HepG2 (cell line): Measurements from ENCODE around the gene S100P. TPM values are rescaled to one million over a fixed set of nuclear protein-coding genes. Genes with fewer than 3 reads are reported as not detected.
A peak's percentile ranks its signal among the peaks of the same experiment; 100 is the strongest.

Experiments
- ADNP ChIP-seq: sonication (generic); formaldehyde crosslinking; IDR thresholded peaks from 2 replicates; pipeline ENCODE4 v1.4.0; 2020; ENCODE audit warnings: missing genetic modification reagents
- EED ChIP-seq: sonication (generic); formaldehyde crosslinking; IDR thresholded peaks from 2 replicates; pipeline ENCODE4 v1.5.0; 2020; ENCODE audit warnings: mild to moderate bottlenecking, missing genetic modification reagents
- ETV5 ChIP-seq: IDR thresholded peaks from 2 replicates; pipeline ENCODE4 v1.6.1; 2018; ENCODE audit warnings: missing biosample characterization, missing genetic modification reagents, inconsistent platforms, borderline replicate concordance
- GPBP1L1 ChIP-seq: sonication (generic); formaldehyde crosslinking; IDR thresholded peaks from 2 replicates; pipeline ENCODE4 v1.5.0; 2020; ENCODE audit warnings: mild to moderate bottlenecking, missing genetic modification reagents
- IKZF4 ChIP-seq: sonication (generic); formaldehyde crosslinking; IDR thresholded peaks from 2 replicates; pipeline ENCODE4 v1.5.1; 2020; ENCODE audit warnings: borderline replicate concordance, mild to moderate bottlenecking, low read depth, missing genetic modification reagents; ENCODE audit errors: not compliant biosample characterization
- KLF12 ChIP-seq: sonication (generic); formaldehyde crosslinking; IDR thresholded peaks from 2 replicates; pipeline ENCODE4 v1.4.0; 2020; ENCODE audit warnings: missing genetic modification reagents, borderline replicate concordance
- LCORL ChIP-seq, 2 experiments: fragments of 450-650 bp in 1 of 2; sonication (generic) in 1 of 2; formaldehyde crosslinking in 1 of 2; IDR thresholded peaks; 2 replicates each; pipeline versions ENCODE4 v1.5.0 to v1.6.1; 2017 to 2020; ENCODE audit warnings: antibody characterized with exemption in 1 of 2, missing genetic modification reagents in 1 of 2
- MTA3 ChIP-seq: sonication (generic); formaldehyde crosslinking; IDR thresholded peaks from 2 replicates; pipeline ENCODE4 v1.4.0; 2020; ENCODE audit warnings: missing genetic modification reagents
- MXD4 ChIP-seq: IDR thresholded peaks from 2 replicates; pipeline ENCODE4 v1.6.1; 2016; ENCODE audit warnings: mild to moderate bottlenecking, missing biosample characterization, missing genetic modification reagents
- POLR2G ChIP-seq: fragments of 200-400 bp; formaldehyde crosslinking; IDR thresholded peaks from 2 replicates; pipeline ENCODE4 v1.6.1; 2018; ENCODE audit warnings: mild to moderate bottlenecking, low read depth, low read length, moderate library complexity
- RCOR2 ChIP-seq: IDR thresholded peaks from 2 replicates; pipeline ENCODE4 v1.6.1; 2016; ENCODE audit warnings: missing biosample characterization, missing genetic modification reagents
- SALL2 ChIP-seq: sonication (generic); formaldehyde crosslinking; IDR thresholded peaks from 2 replicates; pipeline ENCODE4 v1.8.1; 2023; ENCODE audit warnings: mild to moderate bottlenecking, missing genetic modification reagents, inconsistent platforms
- SNAPC4 ChIP-seq: sonication (generic); formaldehyde crosslinking; IDR thresholded peaks from 2 replicates; pipeline ENCODE4 v1.4.0; 2020; ENCODE audit warnings: mild to moderate bottlenecking, missing genetic modification reagents
- ZBTB7B ChIP-seq: sonication (generic); formaldehyde crosslinking; IDR thresholded peaks from 2 replicates; pipeline ENCODE4 v1.4.0; 2020; ENCODE audit warnings: missing genetic modification reagents
- ZNF331 ChIP-seq: sonication (generic); formaldehyde crosslinking; IDR thresholded peaks from 2 replicates; pipeline ENCODE4 v1.4.0; 2020; ENCODE audit warnings: missing genetic modification reagents
- ZNF350 ChIP-seq: sonication (generic); formaldehyde crosslinking; IDR thresholded peaks from 2 replicates; pipeline ENCODE4 v1.4.0; 2020; ENCODE audit warnings: mild to moderate bottlenecking, low read depth, missing genetic modification reagents, borderline replicate concordance
- ZNF451 ChIP-seq: sonication (generic); formaldehyde crosslinking; IDR thresholded peaks from 2 replicates; pipeline ENCODE4 v1.5.0; 2020; ENCODE audit warnings: mild to moderate bottlenecking, missing genetic modification reagents
- ZNF513 ChIP-seq: sonication (generic); formaldehyde crosslinking; conservative IDR thresholded peaks from 2 replicates; pipeline ENCODE4 v1.5.0; 2020; ENCODE audit warnings: missing genetic modification reagents
- ZSCAN12 ChIP-seq: sonication (generic); formaldehyde crosslinking; IDR thresholded peaks from 2 replicates; pipeline ENCODE4 v1.9.0; 2021; ENCODE audit warnings: mild to moderate bottlenecking, missing genetic modification reagents
- polyA plus RNA-seq, 8 experiments: library from polyadenylated mRNA; depleted of rRNA in 3 of 8; stranded (reverse) in 7 of 8; unstranded in 1 of 8; fragments of >200 nt; fragmentation: Illumina TruSeq in 4 of 8; extraction: Trizol in 4 of 8; gene quantifications; 2 replicates each; pipeline versions ENCODE4 v1.2.1 to v1.2.3, GENCODE V29; 2011 to 2016; ENCODE audit warnings: low read depth in 4 of 8, missing spikeins in 1 of 8, mixed read lengths in 1 of 8; ENCODE audit not compliant: insufficient read depth in 1 of 8
- total RNA-seq, 5 experiments: library from RNA; depleted of rRNA; stranded (reverse); fragments of >200 nt; fragmentation: Illumina TruSeq; extraction: Trizol; gene quantifications; 2 replicates each; pipeline ENCODE4 v1.2.3, GENCODE V29; 2016; ENCODE audit warnings: low read depth in 1 of 5
- TF ChIP-seq, protein P1 (sequence below): sonication (generic); formaldehyde crosslinking; IDR thresholded peaks from 2 replicates; pipeline ENCODE4 v1.4.0; 2020; ENCODE audit warnings: mild to moderate bottlenecking, missing genetic modification reagents

S100P gene
- total and polyA plus RNA-seq, 2 of the 13 experiments (the other 11 are each of a cell fraction or from before 2014, with no cell fraction given), result 278 to 1,649 TPM

DNA sequence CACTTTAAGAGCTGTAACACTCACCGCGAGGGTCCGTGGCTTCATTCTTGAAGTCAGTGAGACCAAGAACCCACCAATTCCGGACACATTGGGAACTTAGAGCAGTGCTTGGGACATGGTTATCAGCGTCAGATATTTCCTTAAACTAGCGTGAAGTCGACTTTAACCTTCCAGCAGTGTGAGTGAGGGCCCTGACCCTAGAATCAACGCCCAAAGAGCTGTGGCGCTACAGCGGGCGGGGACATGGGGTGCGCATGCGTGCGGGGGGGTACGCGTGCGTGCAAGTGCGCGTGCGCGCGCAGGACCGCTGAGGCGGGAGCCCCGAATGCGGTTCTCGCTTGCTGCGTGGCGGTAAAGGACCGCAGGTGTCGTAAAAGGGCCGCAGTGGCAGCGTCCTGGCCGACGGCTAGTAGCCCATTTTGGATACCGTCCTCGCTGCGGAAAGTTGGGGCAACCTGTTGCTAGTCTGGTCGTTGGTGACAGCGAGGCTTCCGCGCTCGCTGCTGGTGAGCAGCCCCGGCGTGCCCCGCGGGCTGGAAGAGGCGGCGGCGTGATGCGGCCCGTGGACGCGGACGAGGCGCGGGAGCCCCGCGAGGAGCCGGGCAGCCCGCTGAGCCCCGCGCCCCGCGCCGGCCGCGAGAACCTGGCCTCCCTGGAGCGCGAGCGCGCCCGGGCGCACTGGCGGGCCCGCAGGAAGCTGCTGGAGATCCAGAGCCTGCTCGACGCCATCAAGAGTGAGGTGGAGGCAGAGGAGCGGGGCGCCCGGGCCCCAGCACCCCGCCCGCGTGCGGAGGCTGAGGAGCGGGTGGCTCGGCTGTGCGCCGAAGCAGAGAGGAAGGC lies 19.8 kb upstream of the S100P start (continued):
- peak; percentile 82 for TF ChIP-seq POLR2G
- no peak for TF ChIP-seq ZNF350 (CRISPR knock-in tag)
- peak; percentile 64 for TF ChIP-seq SALL2 (CRISPR knock-in tag)
- TF ChIP-seq GPBP1L1 (CRISPR knock-in tag), result no peak
- TF ChIP-seq KLF12, result 0 out of 2 replicates have a peak, but pooled peaks have one; percentile 20
- no peak for TF ChIP-seq ZBTB7B (CRISPR knock-in tag)
- TF ChIP-seq ETV5 (CRISPR knock-in tag), result peak; percentile 48; the same call in 1 of the 2 replicates
- no peak for TF ChIP-seq SNAPC4 (CRISPR knock-in tag)
- no peak for TF ChIP-seq MTA3 (CRISPR knock-in tag)
- TF ChIP-seq, protein P1, sequence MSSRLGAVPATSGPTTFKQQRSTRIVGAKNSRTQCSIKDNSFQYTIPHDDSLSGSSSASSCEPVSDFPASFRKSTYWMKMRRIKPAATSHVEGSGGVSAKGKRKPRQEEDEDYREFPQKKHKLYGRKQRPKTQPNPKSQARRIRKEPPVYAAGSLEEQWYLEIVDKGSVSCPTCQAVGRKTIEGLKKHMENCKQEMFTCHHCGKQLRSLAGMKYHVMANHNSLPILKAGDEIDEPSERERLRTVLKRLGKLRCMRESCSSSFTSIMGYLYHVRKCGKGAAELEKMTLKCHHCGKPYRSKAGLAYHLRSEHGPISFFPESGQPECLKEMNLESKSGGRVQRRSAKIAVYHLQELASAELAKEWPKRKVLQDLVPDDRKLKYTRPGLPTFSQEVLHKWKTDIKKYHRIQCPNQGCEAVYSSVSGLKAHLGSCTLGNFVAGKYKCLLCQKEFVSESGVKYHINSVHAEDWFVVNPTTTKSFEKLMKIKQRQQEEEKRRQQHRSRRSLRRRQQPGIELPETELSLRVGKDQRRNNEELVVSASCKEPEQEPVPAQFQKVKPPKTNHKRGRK (CRISPR knock-in tag), result no peak
- no peak for TF ChIP-seq ZNF513 (CRISPR knock-in tag)
- TF ChIP-seq IKZF4 (CRISPR knock-in tag), result no peak
- TF ChIP-seq LCORL (IDR thresholded peaks at IDR 0.05), result no peak
- no peak; the same call in 1 of the 2 replicates for TF ChIP-seq LCORL (CRISPR knock-in tag; IDR thresholded peaks at IDR 0.05)
- peak; percentile 81 for TF ChIP-seq ZNF331 (CRISPR knock-in tag)
- TF ChIP-seq RCOR2 (CRISPR knock-in tag), result no peak
- 0 out of 2 replicates have a peak, but pooled peaks have one; percentile 20 for TF ChIP-seq EED
- peak; percentile 94 for TF ChIP-seq MXD4 (CRISPR knock-in tag)
- no peak for TF ChIP-seq ZSCAN12 (CRISPR knock-in tag)
- no peak for TF ChIP-seq ADNP (CRISPR knock-in tag)
- peak; percentile 94; the same call in 1 of the 2 replicates for TF ChIP-seq ZNF451 (CRISPR knock-in tag)
